CD8-positive, alpha-beta memory T cell (primary cell): ENCODE measurements around the gene ACKR4. TPM values are rescaled to one million over a fixed set of nuclear protein-coding genes. Genes with fewer than 3 reads are reported as not detected.

Experiments used
- CTCF ChIA-PET: fragments of 350-600 bp; sonication (Branson Sonifier 250); formaldehyde crosslinking; loops from one replicate; lab custom pipeline; 2021; ENCODE audit warnings: antibody characterized with exemption; lab: Charles Lee
- POLR2A ChIA-PET: fragments of 350-600 bp; sonication (Branson Sonifier 250); formaldehyde crosslinking; loops from one replicate; lab custom pipeline; 2021; ENCODE audit warnings: antibody characterized with exemption; lab: Charles Lee
- DNase-seq, 5 donors: peaks; one replicate each; pipeline versions ENCODE4 v3.0.0 to v3.0.0-alpha.2; 2020 to 2022; ENCODE audit warnings: mixed read lengths in 1 of 5
- H3K27ac ChIP-seq: one replicate; pipeline ENCODE4 v1.7.0; 2013; ENCODE audit warnings: low read depth, mild to moderate bottlenecking, low read length, moderate library complexity
- H3K27me3 ChIP-seq: 2 replicates; pipeline ENCODE4 v1.7.0; 2013; ENCODE audit warnings: low read length, mild to moderate bottlenecking; ENCODE audit not compliant: insufficient read depth, poor library complexity, severe bottlenecking
- H3K36me3 ChIP-seq: 2 replicates; pipeline ENCODE4 v1.7.0; 2013; ENCODE audit warnings: mild to moderate bottlenecking, low read length, moderate library complexity; ENCODE audit not compliant: insufficient read depth
- H3K4me1 ChIP-seq: 2 replicates; pipeline ENCODE4 v1.7.0; 2013; ENCODE audit warnings: mild to moderate bottlenecking, low read length, moderate library complexity; ENCODE audit not compliant: insufficient read depth
- H3K4me3 ChIP-seq: 2 replicates; pipeline ENCODE4 v1.7.0; 2013; ENCODE audit warnings: mild to moderate bottlenecking, low read length
- H3K9me3 ChIP-seq: 2 replicates; pipeline ENCODE4 v1.7.0; 2013; ENCODE audit warnings: mild to moderate bottlenecking, low read length
- H3K27ac Mint-ChIP-seq, 8 donors: one replicate each; pipeline ENCODE4 v1.8.0; 2020 to 2021; ENCODE audit warnings: mixed read lengths in 8 of 8, mild to moderate bottlenecking in 6 of 8, inconsistent platforms in 3 of 8, moderate library complexity in 3 of 8
- H3K27me3 Mint-ChIP-seq, 2 donors: one replicate each; pipeline ENCODE4 v1.8.0; 2020 to 2021; ENCODE audit warnings: mixed read lengths in 2 of 2, mild to moderate bottlenecking in 1 of 2, moderate library complexity in 1 of 2
- H3K36me3 Mint-ChIP-seq, 3 donors: one replicate each; pipeline ENCODE4 v1.8.0; 2020 to 2021; ENCODE audit warnings: mixed read lengths in 3 of 3, inconsistent platforms in 1 of 3, mild to moderate bottlenecking in 1 of 3
- H3K4me1 Mint-ChIP-seq, 3 donors: one replicate each; pipeline ENCODE4 v1.8.0; 2020 to 2021; ENCODE audit warnings: mixed read lengths in 3 of 3, inconsistent platforms in 1 of 3, mild to moderate bottlenecking in 1 of 3
- H3K4me3 Mint-ChIP-seq, 7 donors: one replicate each; pipeline ENCODE4 v1.8.0; 2020 to 2021; ENCODE audit warnings: mixed read lengths in 7 of 7, mild to moderate bottlenecking in 6 of 7, moderate library complexity in 4 of 7, inconsistent platforms in 2 of 7
- H3K9me3 Mint-ChIP-seq, 5 donors: one replicate each; pipeline ENCODE4 v1.8.0; 2020 to 2022; ENCODE audit warnings: mixed read lengths in 5 of 5, mild to moderate bottlenecking in 3 of 5, moderate library complexity in 2 of 5, inconsistent platforms in 1 of 5
- polyA plus RNA-seq: library from polyadenylated mRNA; unstranded; fragments of 300-500 nt; fragmentation: Illumina TruSeq; gene quantifications from one replicate; pipeline ENCODE4 v1.2.3, GENCODE V29; 2021
- total RNA-seq, 2 experiments: library from RNA; stranded (reverse); gene quantifications; one replicate each; pipeline ENCODE4 v1.2.3, GENCODE V29; 2021

The ACKR4 gene
- total and polyA plus RNA-seq, 3 experiments from 2014 or later, result not detected

DNA sequence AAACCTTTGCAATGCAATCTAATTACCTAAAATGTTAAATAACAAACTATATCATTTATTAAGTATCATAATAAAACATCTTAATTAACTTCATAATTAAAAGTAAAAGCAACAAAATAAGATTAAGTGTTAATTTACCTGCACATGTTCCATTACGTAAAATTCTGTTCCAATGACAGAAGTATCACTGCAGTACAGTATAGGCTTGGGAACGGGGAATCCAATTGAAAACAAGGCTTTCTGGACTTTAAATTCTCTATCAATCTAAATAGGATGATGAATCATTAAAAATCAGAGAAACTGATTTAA is 45.4 kb downstream of the ACKR4 start:
- no peak overlapping the region for H3K27ac ChIP-seq
- Mint-ChIP-seq H3K36me3 (peaks cover 5 to 36% (median 16%) of the 10 kb centered on the region in 3 donors), H3K27ac (no peak overlapping the region), H3K27me3 (no peaks in the 10 kb centered on the region), H3K4me1 (peaks cover 3 to 17% (median 5%) of the 10 kb centered on the region in 3 donors), H3K4me3 (no peak overlapping the region), H3K9me3 (no peaks in the 10 kb centered on the region)
- peaks cover 7% of the 10 kb centered on the region for H3K36me3 ChIP-seq
- H3K4me1 ChIP-seq, result no peaks in the 10 kb centered on the region
- H3K27me3 ChIP-seq, result no peaks in the 10 kb centered on the region
- no peak for DNase-seq
- H3K9me3 ChIP-seq, result no peaks in the 10 kb centered on the region
- POLR2A ChIA-PET, result no interaction called here
- no peak overlapping the region for H3K4me3 ChIP-seq
- CTCF ChIA-PET, result interaction anchor here (0.7 to 3.3 kb wide), 7 partner anchors 10 to 521 kb away, joined by 3 to 9 read pairs (median 4); partner anchors contain the start of gene UBA5

DNA sequence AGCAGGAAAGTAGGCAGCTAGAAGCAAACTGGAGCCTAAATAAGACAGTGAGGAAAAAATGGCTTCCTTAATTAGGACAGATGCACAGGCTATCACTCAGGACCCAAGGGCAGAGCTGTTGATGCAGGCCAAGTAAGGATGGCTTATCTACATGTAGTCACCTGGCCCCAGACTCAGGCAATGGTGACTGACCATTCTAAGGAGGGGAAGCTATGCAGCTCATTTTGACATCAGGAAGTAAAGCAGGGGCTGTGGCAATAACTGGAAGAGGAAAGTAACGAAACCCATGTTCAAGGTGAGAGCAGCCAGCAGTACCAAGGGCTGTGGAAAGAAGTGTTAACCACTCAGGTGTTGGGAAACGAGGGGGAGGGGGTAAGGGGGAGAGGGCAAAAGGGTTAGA is 46.3 kb downstream of the ACKR4 start:
- peaks cover 7% of the 10 kb centered on the region for H3K36me3 ChIP-seq
- H3K27me3 ChIP-seq, result no peaks in the 10 kb centered on the region
- ChIA-PET POLR2A (interaction anchor here (0.5 kb wide), 1 partner anchor 190 kb away, joined by 5 read pairs; no protein-coding TSS in a partner anchor), CTCF (interaction anchor here (0.7 to 3.3 kb wide), 6 partner anchors 9 to 522 kb away, joined by 3 to 9 read pairs (median 4); partner anchors contain the start of gene UBA5)
- Mint-ChIP-seq H3K4me3 (no peak overlapping the region), H3K36me3 (peaks cover 5 to 27% (median 16%) of the 10 kb centered on the region in 3 donors), H3K27me3 (no peaks in the 10 kb centered on the region), H3K27ac (peak overlapping the region in 5 of 8 donors; percentile 8 to 81 (median 62)), H3K4me1 (peaks cover 4 to 17% (median 6%) of the 10 kb centered on the region in 3 donors), H3K9me3 (no peaks in the 10 kb centered on the region)
- H3K27ac ChIP-seq, result no peak overlapping the region
- H3K4me3 ChIP-seq, result no peak overlapping the region
- no peaks in the 10 kb centered on the region for H3K4me1 ChIP-seq
- no peaks in the 10 kb centered on the region for H3K9me3 ChIP-seq
- DNase-seq, result no peak

DNA sequence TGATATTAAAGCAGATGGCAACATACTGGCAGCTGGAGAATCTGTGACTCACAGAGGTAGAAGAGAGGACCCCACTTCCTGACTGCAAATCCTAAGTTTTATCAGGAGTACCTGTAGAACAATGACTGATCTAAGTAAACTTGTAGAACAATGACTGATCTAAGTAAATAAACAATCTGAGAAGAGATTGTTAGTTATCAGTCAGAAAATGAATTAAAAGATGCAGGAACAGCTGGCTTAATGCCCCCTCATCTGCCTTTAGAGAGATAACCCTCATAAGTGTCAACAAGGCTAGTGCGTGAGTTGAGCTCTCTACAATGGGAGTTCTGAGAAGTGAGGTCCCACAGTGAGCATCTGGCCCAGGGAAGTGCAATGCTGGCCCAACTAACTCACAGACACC is 48.0 kb downstream of the ACKR4 start:
- ChIA-PET CTCF (no interaction called here), POLR2A (no interaction called here)
- no peak overlapping the region for H3K4me3 Mint-ChIP-seq
- Histone ChIP-seq H3K4me3 (no peak overlapping the region), H3K27me3 (no peaks in the 10 kb centered on the region), H3K36me3 (no peaks in the 10 kb centered on the region), H3K4me1 (no peaks in the 10 kb centered on the region), H3K27ac (no peak overlapping the region), H3K9me3 (no peaks in the 10 kb centered on the region)
- H3K9me3 Mint-ChIP-seq, result no peaks in the 10 kb centered on the region
- peaks cover 8 to 17% (median 8%) of the 10 kb centered on the region in 3 donors for H3K4me1 Mint-ChIP-seq
- peaks cover 3 to 12% (median 5%) of the 10 kb centered on the region in 3 donors for H3K36me3 Mint-ChIP-seq
- H3K27me3 Mint-ChIP-seq, result no peaks in the 10 kb centered on the region
- peak overlapping the region in 1 of 8 donors; percentile 53 for H3K27ac Mint-ChIP-seq
- DNase-seq, result no peak

DNA sequence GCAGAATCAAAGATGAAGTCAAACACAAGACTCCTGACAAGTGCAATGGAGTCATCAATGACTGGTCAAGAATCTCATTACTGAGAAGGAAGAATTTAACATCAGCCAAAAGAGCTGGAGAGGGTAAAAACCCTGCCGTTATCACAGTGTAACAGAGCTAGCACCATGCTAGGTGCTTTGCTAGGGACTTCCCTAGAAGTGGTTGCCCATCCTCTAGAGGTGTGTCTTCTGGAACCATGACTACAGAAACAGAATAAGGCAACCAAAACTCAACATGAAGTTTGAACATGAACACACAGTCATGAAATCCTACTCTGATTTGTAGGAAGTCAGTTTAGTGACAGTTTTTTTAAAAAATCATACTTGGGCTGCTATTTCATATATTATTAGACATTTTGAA is 53.1 kb downstream of the ACKR4 start:
- Mint-ChIP-seq H3K27ac (no peak overlapping the region), H3K4me1 (peaks cover 8 to 14% (median 10%) of the 10 kb centered on the region in 3 donors), H3K4me3 (no peak overlapping the region), H3K36me3 (no peaks in the 10 kb centered on the region), H3K9me3 (no peaks in the 10 kb centered on the region), H3K27me3 (no peaks in the 10 kb centered on the region)
- H3K27me3 ChIP-seq, result no peaks in the 10 kb centered on the region
- H3K9me3 ChIP-seq, result no peaks in the 10 kb centered on the region
- H3K36me3 ChIP-seq, result no peaks in the 10 kb centered on the region
- CTCF ChIA-PET, result no interaction called here
- no peak overlapping the region for H3K4me3 ChIP-seq
- no peak overlapping the region for H3K27ac ChIP-seq
- DNase-seq, result no peak
- POLR2A ChIA-PET, result no interaction called here
- no peaks in the 10 kb centered on the region for H3K4me1 ChIP-seq

Other genes starting within 250 kb of the ACKR4 start
- gene DNAJC13, start 179.8 kb upstream of the ACKR4 start, total RNA-seq, result 10 to 100 TPM; 41.4 to 41.7 TPM
- 8.3 TPM for gene DNAJC13, start 179.8 kb upstream of the ACKR4 start, polyA plus RNA-seq
- gene ACAD11, start 62.5 kb downstream of the ACKR4 start, total RNA-seq, result 10 to 100 TPM in 1 of 2 experiments, 1 to 10 TPM in 1; 9.5 to 11.5 TPM
- 3.6 TPM for gene ACAD11, start 62.5 kb downstream of the ACKR4 start, polyA plus RNA-seq
- 10 to 100 TPM; 52.1 to 53.4 TPM for gene UBA5, start 63.1 kb downstream of the ACKR4 start, total RNA-seq
- gene UBA5, start 63.1 kb downstream of the ACKR4 start, polyA plus RNA-seq, result 39.5 TPM
- 10 to 100 TPM; 11.7 to 13.9 TPM for gene NPHP3, start 125.1 kb downstream of the ACKR4 start, total RNA-seq
- gene NPHP3, start 125.1 kb downstream of the ACKR4 start, polyA plus RNA-seq, result 3.9 TPM